GM23338 (cell line): ENCODE data around the gene CD109.

Source experiments
- CREB1 ChIP-seq: fragments of 250-450 bp; sonication (Bioruptor Pico); IDR thresholded peaks from 2 replicates; pipeline ENCODE4 v1.5.0; 2020; ENCODE audit warnings: low read depth, mild to moderate bottlenecking, moderate library complexity
- CTCF ChIP-seq, 2 experiments: fragments of 200-600 bp in 1 of 2; sonication (generic) in 1 of 2; conservative IDR thresholded peaks; 2 replicates each; pipeline versions ENCODE4 v1.5.1 to v1.6.1; 2016 to 2017; ENCODE audit warnings: antibody characterized with exemption in 2 of 2, low read depth in 2 of 2, mild to moderate bottlenecking in 2 of 2, moderate library complexity in 1 of 2
- EZH2 ChIP-seq: fragments of 200-600 bp; sonication (generic); IDR thresholded peaks from one replicate; pipeline ENCODE4 v1.8.0; 2017; ENCODE audit warnings: antibody characterized with exemption, mild to moderate bottlenecking, low read depth; ENCODE audit not compliant: unreplicated experiment
- EZH2phosphoT487 ChIP-seq: fragments of 200-600 bp; sonication (generic); IDR thresholded peaks from one replicate; pipeline ENCODE4 v1.8.1; 2018; ENCODE audit warnings: antibody characterized with exemption; ENCODE audit not compliant: unreplicated experiment
- NANOG ChIP-seq: IDR thresholded peaks from 2 replicates; pipeline ENCODE4 v1.6.1; 2016; ENCODE audit warnings: antibody characterized with exemption, borderline replicate concordance
- POLR2AphosphoS5 ChIP-seq: IDR thresholded peaks from 2 replicates; pipeline ENCODE4 v1.6.1; 2016; ENCODE audit warnings: antibody characterized with exemption, low read depth
- REST ChIP-seq: IDR thresholded peaks from one replicate; pipeline ENCODE4 v1.6.1; 2018; ENCODE audit warnings: antibody characterized with exemption; ENCODE audit not compliant: unreplicated experiment
- TF ChIP-seq, protein P1 (sequence below): IDR thresholded peaks from 2 replicates; pipeline ENCODE4 v1.6.1; 2016; ENCODE audit warnings: antibody characterized with exemption

- TF ChIP-seq EZH2phosphoT487 (no peak), REST (no peak), CTCF (conservative IDR thresholded peaks at IDR 0.05; ENCODE audit: low read depth in 2 of 2) (no peak), POLR2AphosphoS5 (no peak), EZH2 (no peak), CREB1 (CRISPR knock-in tag) (no peak), NANOG (no peak)
- TF ChIP-seq, protein P1, sequence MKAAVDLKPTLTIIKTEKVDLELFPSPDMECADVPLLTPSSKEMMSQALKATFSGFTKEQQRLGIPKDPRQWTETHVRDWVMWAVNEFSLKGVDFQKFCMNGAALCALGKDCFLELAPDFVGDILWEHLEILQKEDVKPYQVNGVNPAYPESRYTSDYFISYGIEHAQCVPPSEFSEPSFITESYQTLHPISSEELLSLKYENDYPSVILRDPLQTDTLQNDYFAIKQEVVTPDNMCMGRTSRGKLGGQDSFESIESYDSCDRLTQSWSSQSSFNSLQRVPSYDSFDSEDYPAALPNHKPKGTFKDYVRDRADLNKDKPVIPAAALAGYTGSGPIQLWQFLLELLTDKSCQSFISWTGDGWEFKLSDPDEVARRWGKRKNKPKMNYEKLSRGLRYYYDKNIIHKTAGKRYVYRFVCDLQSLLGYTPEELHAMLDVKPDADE, result no peak
Observed at GRCh38 chr6:73784726-73785505, 88.9 kb downstream of the CD109 start.
